GM12872 (cell line): ENCODE data around the gene REEP6.
A peak's percentile ranks its signal among the peaks of the same experiment; 100 is the strongest.

Experiments
- CTCF ChIP-seq: IDR thresholded peaks from 3 replicates; pipeline ENCODE4 v1.5.1; 2011; ENCODE audit warnings: low read depth, mild to moderate bottlenecking, low read length, moderate library complexity; ENCODE audit not compliant: insufficient read depth

The REEP6 gene

GRCh38 chr19:1460033-1460995 lies 30.7 kb upstream of the REEP6 start:
- no peak for TF ChIP-seq CTCF

GRCh38 chr19:1461862-1462261 lies 29.1 kb upstream of the REEP6 start:
- no peak for TF ChIP-seq CTCF

- TF ChIP-seq CTCF, result peak; percentile 31; the same call in 1 of the 3 replicates
These were observed 25.6 kb upstream of the REEP6 start for GRCh38 chr19:1465191-1466016.

- no peak for TF ChIP-seq CTCF
These were observed 24.9 kb upstream of the REEP6 start for GRCh38 chr19:1466018-1466460.

GRCh38 chr19:1466461-1467214 lies 24.3 kb upstream of the REEP6 start:
- no peak for TF ChIP-seq CTCF

- TF ChIP-seq CTCF, result no peak
These were observed 23.8 kb upstream of the REEP6 start for GRCh38 chr19:1467215-1467489.
